K562 (cell line): ENCODE results near the gene MYOC. TPM values are rescaled to one million over a fixed set of nuclear protein-coding genes. Genes with fewer than 3 reads are reported as not detected.

Experiments used
- BDP1 ChIP-seq: IDR thresholded peaks from 3 replicates; pipeline ENCODE4 v1.6.1; 2011; ENCODE audit not compliant: insufficient read length, insufficient read depth
- GTF2F1 ChIP-seq: IDR thresholded peaks from 2 replicates; pipeline ENCODE4 v1.6.1; 2011; ENCODE audit warnings: low read depth, low read length, improper control_type of control experiment
- SFPQ ChIP-seq: fragments of 200-400 bp; formaldehyde crosslinking; IDR thresholded peaks from 2 replicates; pipeline ENCODE4 v1.6.1; 2017; ENCODE audit warnings: mild to moderate bottlenecking, low read depth, low read length, moderate library complexity
- TEAD4 ChIP-seq, 2 experiments: sonication (generic) in 1 of 2; formaldehyde crosslinking in 1 of 2; IDR thresholded peaks; 2 replicates each; pipeline versions ENCODE4 v1.6.1 to v1.8.0; 2012 to 2022; ENCODE audit warnings: borderline replicate concordance in 1 of 2, inconsistent platforms in 1 of 2, low read length in 1 of 2, mild to moderate bottlenecking in 1 of 2, missing genetic modification reagents in 1 of 2
- VEZF1 ChIP-seq: fragments of 200-800 bp; sonication (Bioruptor generic); IDR thresholded peaks from 2 replicates; pipeline ENCODE4 v1.6.1; 2017; ENCODE audit warnings: missing genetic modification characterization, missing compliant biosample characterization
- ZNF511 ChIP-seq: sonication (generic); formaldehyde crosslinking; IDR thresholded peaks from 2 replicates; pipeline ENCODE4 v1.8.0; 2022; ENCODE audit warnings: mild to moderate bottlenecking, missing genetic modification reagents
- ZNF512 ChIP-seq: IDR thresholded peaks from 2 replicates; pipeline ENCODE4 v1.6.1; 2016; ENCODE audit warnings: missing genetic modification characterization, missing compliant biosample characterization
- ZNF696 ChIP-seq: fragments of 250-450 bp; sonication (Bioruptor Pico); conservative IDR thresholded peaks from 2 replicates; pipeline ENCODE4 v1.4.0; 2020; ENCODE audit warnings: mild to moderate bottlenecking, moderate library complexity
- polyA plus RNA-seq, 8 experiments: library from polyadenylated mRNA; depleted of rRNA in 4 of 8; stranded (reverse) in 5 of 8; unstranded in 3 of 8; fragments of >200 nt; fragmentation: Nextera tagmentation in 2 of 8; fragmentation: Illumina TruSeq in 1 of 8; extraction: Ambion mirVana in 2 of 8; extraction: Trizol in 1 of 8; gene quantifications; 2 replicates each; pipeline versions ENCODE4 v1.2.1 to v1.2.3, GENCODE V29; 2011 to 2014; ENCODE audit warnings: inconsistent platforms in 1 of 8, missing spikeins in 1 of 8
- total RNA-seq, 7 experiments: library from RNA; depleted of rRNA in 6 of 7; stranded (reverse); fragments of >200 nt in 6 of 7; fragmentation: Illumina TruSeq in 2 of 7; extraction: Trizol in 2 of 7; gene quantifications; 2 replicates each; pipeline versions ENCODE4 v1.2.1 to v1.2.3, GENCODE V29; 2011 to 2021; ENCODE audit warnings: low replicate concordance in 1 of 7

The MYOC gene
- total and polyA plus RNA-seq, 9 of the 15 experiments (the other 6 are each of a cell fraction or from before 2014, with no cell fraction given): not detected

GRCh38 chr1:171652234-171652822, at the start of gene MYOC (continued):
- TF ChIP-seq VEZF1 (no peak), ZNF511 (CRISPR knock-in tag) (no peak), ZNF512 (tag) (no peak), TEAD4 (IDR thresholded peaks at IDR 0.05; ENCODE audit: low read length) (no peak), TEAD4 (CRISPR knock-in tag; IDR thresholded peaks at IDR 0.05; ENCODE audit: borderline replicate concordance) (no peak), GTF2F1 (no peak), BDP1 (no peak), ZNF696 (CRISPR knock-in tag) (no peak), SFPQ (no peak)
